Measurements from ENCODE around the gene MTMR8. TPM values are rescaled to one million over a fixed set of nuclear protein-coding genes. Genes with fewer than 3 reads are reported as not detected.

Gene MTMR8
- total RNA-seq, 1 donor from 2014 or later, result 1.2 TPM

DNA sequence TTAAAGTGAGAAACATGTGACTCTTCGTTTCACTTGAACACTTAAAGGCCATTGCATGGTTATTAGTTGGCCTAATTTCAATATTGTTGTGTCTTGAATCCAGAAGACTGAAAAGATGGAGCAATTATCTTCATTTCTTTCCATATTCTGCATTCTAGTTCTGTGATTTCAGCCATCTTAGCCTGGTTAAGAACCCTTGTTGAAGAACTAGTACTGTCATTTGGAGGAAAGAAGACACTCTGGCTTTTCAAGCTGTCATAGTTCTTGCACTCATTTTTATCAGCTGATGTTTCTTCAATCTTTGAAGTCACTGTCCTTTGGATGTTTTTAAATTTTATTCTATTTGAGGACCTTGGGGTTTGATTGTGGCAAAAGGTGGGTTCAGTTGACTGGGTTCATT is 81.6 kb downstream of the MTMR8 start:
- no peak for DNase-seq (ENCODE audit: low read depth, low spot score)

- no peak for DNase-seq (ENCODE audit: low read depth, low spot score)
Measured at GRCh38 chrX:64306712-64307111, 88.5 kb downstream of the MTMR8 start.

GRCh38 chrX:64291123-64291522 is 104.1 kb downstream of the MTMR8 start:
- no peak for DNase-seq (ENCODE audit: low read depth, low spot score)

- no peak for DNase-seq (ENCODE audit: low read depth, low spot score)
Measured at GRCh38 chrX:64265265-64265664, 130.0 kb downstream of the MTMR8 start.

- no peak for DNase-seq (ENCODE audit: low read depth, low spot score)
Measured at GRCh38 chrX:64230123-64230970, 164.9 kb downstream of the MTMR8 start, which contains the start of gene ASB12. ASB12 (minus strand) TSS chrX:64230607; CDS start chrX:64225650, 4,957 bp downstream.

DNA sequence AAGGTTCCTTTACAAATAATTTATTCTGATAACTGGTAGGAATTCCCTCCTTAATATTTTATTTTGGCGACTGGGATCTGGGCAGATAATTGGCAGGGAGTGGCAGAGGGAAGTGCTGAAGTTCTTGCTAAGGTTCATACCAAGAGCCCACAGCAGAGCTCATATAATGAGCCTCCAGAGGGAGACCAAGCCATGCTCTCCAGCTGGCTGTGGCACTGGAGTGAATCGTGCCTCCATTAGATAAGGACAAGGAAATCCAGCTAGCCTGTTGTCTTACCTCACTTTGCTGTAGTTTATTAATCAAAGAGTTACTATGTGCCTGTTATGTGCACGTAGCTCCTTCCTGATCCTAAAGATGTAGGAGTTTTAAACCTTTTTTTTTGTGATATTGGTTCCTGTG is 166.1 kb downstream of the MTMR8 start:
- no peak for DNase-seq (ENCODE audit: low read depth, low spot score)

Other genes starting within 250 kb of the MTMR8 start
- gene AMER1, start 189.7 kb downstream of the MTMR8 start, total RNA-seq, result 1.6 and 2.3 TPM in 2 replicates
- not detected in 2 replicates for gene ASB12, start 164.8 kb downstream of the MTMR8 start, total RNA-seq

Data from pulmonary artery endothelial cell (primary cell).